ENCODE measurements around the gene SOCS7.

Gene SOCS7

GRCh38 chr17:38329808-38330730 is 21.6 kb upstream of the SOCS7 start:
- no peak for TF ChIP-seq ZFX (IDR thresholded peaks at IDR 0.05; ENCODE audit: borderline replicate concordance)
- TF ChIP-seq, protein P1, sequence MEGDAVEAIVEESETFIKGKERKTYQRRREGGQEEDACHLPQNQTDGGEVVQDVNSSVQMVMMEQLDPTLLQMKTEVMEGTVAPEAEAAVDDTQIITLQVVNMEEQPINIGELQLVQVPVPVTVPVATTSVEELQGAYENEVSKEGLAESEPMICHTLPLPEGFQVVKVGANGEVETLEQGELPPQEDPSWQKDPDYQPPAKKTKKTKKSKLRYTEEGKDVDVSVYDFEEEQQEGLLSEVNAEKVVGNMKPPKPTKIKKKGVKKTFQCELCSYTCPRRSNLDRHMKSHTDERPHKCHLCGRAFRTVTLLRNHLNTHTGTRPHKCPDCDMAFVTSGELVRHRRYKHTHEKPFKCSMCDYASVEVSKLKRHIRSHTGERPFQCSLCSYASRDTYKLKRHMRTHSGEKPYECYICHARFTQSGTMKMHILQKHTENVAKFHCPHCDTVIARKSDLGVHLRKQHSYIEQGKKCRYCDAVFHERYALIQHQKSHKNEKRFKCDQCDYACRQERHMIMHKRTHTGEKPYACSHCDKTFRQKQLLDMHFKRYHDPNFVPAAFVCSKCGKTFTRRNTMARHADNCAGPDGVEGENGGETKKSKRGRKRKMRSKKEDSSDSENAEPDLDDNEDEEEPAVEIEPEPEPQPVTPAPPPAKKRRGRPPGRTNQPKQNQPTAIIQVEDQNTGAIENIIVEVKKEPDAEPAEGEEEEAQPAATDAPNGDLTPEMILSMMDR (IDR thresholded peaks at IDR 0.05), result no peak
- no peak overlapping the region for H3K27ac ChIP-seq

DNA sequence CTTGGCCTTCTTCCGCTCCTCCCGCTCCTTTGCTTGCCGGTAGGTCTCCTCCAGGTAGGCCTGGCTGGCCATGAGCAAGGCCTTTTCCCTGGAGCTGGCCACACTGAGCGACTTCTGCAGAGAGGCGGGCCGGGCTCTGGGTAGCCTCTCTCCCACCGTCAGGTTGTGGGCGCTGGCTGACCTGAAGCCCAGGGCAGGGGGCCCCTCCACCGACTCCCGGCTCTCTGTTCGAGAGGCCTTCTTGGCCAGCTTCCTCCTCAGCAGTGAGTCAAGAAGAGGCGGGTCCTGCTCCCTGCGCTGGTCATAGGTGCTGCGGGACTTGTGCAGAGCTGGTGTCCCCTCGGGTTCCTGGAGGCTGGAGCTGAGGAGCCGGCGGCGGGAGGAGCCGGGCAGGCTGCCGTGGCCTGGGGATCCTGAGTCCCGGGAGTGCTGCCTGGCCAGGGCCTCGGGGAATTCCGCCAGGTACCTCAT is 20.7 kb upstream of the SOCS7 start:
- H3K27ac ChIP-seq, result no peak overlapping the region
- TF ChIP-seq ZFX (IDR thresholded peaks at IDR 0.05; ENCODE audit: borderline replicate concordance), result no peak
- TF ChIP-seq, protein P1 (IDR thresholded peaks at IDR 0.05), result no peak

- H3K27ac ChIP-seq, result no peak overlapping the region
- TF ChIP-seq, protein P1 (IDR thresholded peaks at IDR 0.05), result no peak
- TF ChIP-seq ZFX (IDR thresholded peaks at IDR 0.05; ENCODE audit: borderline replicate concordance), result no peak
Measured at GRCh38 chr17:38332735-38333134, 18.9 kb upstream of the SOCS7 start.

GRCh38 chr17:38333635-38334295 is 17.9 kb upstream of the SOCS7 start:
- TF ChIP-seq ZFX (IDR thresholded peaks at IDR 0.05; ENCODE audit: borderline replicate concordance), result no peak
- TF ChIP-seq, protein P1 (IDR thresholded peaks at IDR 0.05), result peak; percentile 91
- no peak overlapping the region for H3K27ac ChIP-seq

DNA sequence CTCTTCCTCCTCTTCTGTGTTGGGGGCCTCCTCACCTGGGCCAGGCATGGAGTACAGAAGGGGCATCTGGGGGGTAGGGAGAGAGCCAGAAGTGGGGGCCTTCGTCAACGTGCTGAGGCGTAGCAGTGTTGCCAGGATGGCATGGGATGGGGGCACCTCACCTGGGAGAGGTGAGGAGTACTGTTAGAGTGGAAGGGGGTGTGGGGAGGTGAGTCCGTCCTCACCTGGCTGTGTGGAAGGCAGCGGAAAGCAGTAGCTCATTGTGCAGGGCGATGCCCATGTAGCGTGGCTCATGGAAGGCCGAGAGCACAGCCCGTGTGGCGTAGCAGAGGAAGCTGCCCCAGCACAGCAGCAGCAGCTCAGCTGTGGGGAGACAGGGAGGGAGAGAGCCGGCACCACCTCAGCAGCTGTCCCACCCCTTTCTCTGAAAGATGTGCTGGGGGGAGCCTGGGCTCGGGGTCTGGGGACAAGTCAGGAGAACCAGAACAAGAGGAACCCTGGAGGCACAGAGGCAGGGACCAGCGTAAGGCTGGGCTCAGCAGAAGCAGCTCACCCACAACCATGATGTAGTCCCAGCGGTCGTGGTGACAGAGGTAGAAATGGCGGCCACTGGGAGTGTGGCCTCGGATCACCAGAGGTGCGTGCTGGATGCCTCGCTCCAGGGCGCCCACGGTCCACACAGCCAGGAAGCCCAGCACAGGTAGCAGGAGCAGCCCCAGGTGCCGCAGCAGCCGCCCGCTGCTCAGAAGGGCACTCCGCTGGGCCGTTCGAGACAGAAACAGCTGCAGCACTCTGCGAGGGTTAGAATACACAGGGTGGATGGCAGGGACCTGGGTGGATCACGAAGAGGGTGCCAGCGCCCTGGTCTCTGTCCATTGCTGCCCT is 16.9 kb upstream of the SOCS7 start:
- H3K27ac ChIP-seq, result no peak overlapping the region
- TF ChIP-seq, protein P1 (IDR thresholded peaks at IDR 0.05), result no peak
- TF ChIP-seq ZFX (IDR thresholded peaks at IDR 0.05; ENCODE audit: borderline replicate concordance), result no peak

DNA sequence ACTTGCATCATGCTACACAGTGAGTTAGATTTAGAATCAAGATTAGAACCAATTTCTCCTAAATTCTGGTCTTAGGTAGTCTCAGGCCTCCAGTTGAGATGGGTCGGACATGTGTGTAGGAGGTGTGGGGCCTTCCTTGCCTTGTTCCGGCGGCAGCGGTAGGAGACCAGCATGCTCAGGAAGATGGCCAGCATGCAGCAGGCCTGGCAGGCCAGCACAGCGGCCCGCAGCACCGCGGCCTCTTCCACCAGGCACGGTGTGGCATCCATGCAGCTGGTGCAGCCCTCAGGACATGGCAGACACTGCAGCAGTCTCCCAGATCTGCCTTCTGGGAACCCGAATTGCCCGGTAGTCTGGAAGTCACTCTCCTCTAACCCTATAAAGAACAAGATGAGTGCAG is 14.8 kb upstream of the SOCS7 start:
- TF ChIP-seq, protein P1 (IDR thresholded peaks at IDR 0.05), result no peak
- TF ChIP-seq ZFX (IDR thresholded peaks at IDR 0.05; ENCODE audit: borderline replicate concordance), result no peak
- no peak overlapping the region for H3K27ac ChIP-seq
